Activated CD4-positive, alpha-beta T cell treated with anti-CD3 and anti-CD28 coated beads, Interleukin-2, amount 10 ng/mL, durations not matched to agents 7 days and 5 days (primary cell): ENCODE measurements around the gene KIAA0319L. TPM values are rescaled to one million over a fixed set of nuclear protein-coding genes. Genes with fewer than 3 reads are reported as not detected.

ENCODE experiments used
- CTCF ChIA-PET: fragments of 350-600 bp; sonication (Branson Sonifier 250); formaldehyde crosslinking; loops from one replicate; lab custom pipeline; 2021; ENCODE audit warnings: antibody characterized with exemption; lab: Charles Lee
- POLR2A ChIA-PET: fragments of 350-600 bp; sonication (Branson Sonifier 250); formaldehyde crosslinking; loops from one replicate; lab custom pipeline; 2021; ENCODE audit warnings: antibody characterized with exemption; lab: Charles Lee
- DNase-seq: peaks from one replicate; pipeline ENCODE4 v3.0.0-alpha.2; 2020
- H3K27ac Mint-ChIP-seq: one replicate; pipeline ENCODE4 v1.8.0; 2021; ENCODE audit warnings: mild to moderate bottlenecking, moderate library complexity, mixed read lengths
- H3K27me3 Mint-ChIP-seq: one replicate; pipeline ENCODE4 v1.8.0; 2021; ENCODE audit warnings: mixed read lengths
- H3K36me3 Mint-ChIP-seq: one replicate; pipeline ENCODE4 v1.8.0; 2021; ENCODE audit warnings: low read depth, mixed read lengths
- H3K4me1 Mint-ChIP-seq: one replicate; pipeline ENCODE4 v1.8.0; 2021; ENCODE audit warnings: mixed read lengths
- H3K4me3 Mint-ChIP-seq: one replicate; pipeline ENCODE4 v1.8.0; 2021; ENCODE audit warnings: mild to moderate bottlenecking, moderate library complexity, mixed read lengths
- H3K9me3 Mint-ChIP-seq: one replicate; pipeline ENCODE4 v1.8.0; 2021; ENCODE audit warnings: mixed read lengths
- total RNA-seq, 2 experiments: library from RNA; stranded (reverse); gene quantifications; one replicate each; pipeline ENCODE4 v1.2.3, GENCODE V29; 2021

KIAA0319L gene
- total RNA-seq, 2 experiments from 2014 or later, result 37.6 to 46.3 TPM

DNA sequence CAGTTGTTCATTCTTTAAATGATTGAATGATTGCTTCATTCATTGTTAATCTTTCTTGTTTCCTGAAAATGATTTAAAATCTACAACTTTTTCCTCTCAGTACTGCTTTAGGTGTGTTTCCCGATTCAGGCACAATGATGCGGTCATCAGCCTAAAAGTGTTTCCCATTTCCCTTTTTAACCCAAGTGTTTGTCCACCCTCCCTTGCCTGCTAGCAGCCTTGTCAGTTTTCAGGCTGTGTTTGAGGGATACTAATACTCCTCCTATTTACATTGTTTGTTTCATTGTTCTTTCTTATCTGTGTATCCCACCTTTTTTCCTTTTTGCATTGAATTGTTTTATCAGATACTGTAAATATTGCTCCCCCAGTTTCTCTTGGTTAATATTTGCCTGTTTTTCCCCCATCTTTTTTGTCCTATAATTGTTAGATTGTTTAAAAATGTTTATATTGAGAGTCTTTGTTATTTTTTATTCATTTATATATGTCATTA is 131.1 kb downstream of the KIAA0319L start:
- Mint-ChIP-seq H3K27me3 (no peaks in the 10 kb centered on the region), H3K36me3 (peaks cover 3% of the 10 kb centered on the region), H3K4me3 (no peak overlapping the region), H3K27ac (no peak overlapping the region), H3K9me3 (no peaks in the 10 kb centered on the region), H3K4me1 (peaks cover 1% of the 10 kb centered on the region)
- DNase-seq, result no peak
- ChIA-PET CTCF (no interaction called here), POLR2A (no interaction called here)

DNA sequence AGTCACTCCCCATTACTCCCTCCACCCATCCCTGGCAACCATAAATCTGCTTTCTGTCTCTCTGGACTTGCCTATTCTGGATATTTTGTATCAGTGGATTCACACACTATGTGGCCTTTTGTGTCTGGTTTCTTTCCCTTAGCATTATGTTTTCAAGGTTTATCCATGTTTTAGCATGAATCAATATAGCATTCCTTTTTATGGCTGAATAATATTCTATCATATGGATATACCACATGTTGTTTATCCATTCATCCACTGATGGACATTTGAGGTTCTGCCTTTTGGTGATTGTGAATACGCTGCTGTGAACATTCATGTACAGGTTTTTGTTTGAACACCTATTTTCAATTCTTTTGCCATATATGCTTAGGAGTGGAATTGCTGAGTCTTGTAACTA is 148.3 kb downstream of the KIAA0319L start:
- H3K27me3 Mint-ChIP-seq, result no peaks in the 10 kb centered on the region
- no peaks in the 10 kb centered on the region for H3K4me1 Mint-ChIP-seq
- no peaks in the 10 kb centered on the region for H3K9me3 Mint-ChIP-seq
- peaks cover 28% of the 10 kb centered on the region for H3K36me3 Mint-ChIP-seq
- no peak for DNase-seq
- POLR2A ChIA-PET, result no interaction called here
- CTCF ChIA-PET, result no interaction called here
- H3K4me3 Mint-ChIP-seq, result no peak overlapping the region
- no peak overlapping the region for H3K27ac Mint-ChIP-seq

DNA sequence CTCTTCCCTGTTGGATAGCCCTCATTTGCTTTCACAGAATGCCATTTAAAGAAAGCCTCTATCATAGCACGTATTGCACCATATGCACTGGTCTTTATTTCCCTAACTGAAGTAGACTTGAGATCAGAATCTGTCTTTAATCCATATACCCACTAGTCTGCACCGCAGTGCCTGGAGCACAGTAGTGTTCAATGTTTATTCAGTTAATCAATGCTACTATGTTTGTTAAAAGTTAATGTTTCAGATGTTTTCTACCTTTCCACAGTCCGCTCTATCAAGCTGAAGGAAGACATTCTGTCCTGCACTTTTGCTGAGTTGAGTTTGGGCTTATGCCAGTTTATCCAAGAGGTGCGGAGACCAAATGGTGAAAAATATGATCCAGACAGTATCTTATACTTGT is 149.5 kb downstream of the KIAA0319L start:
- Mint-ChIP-seq H3K27ac (no peak overlapping the region), H3K36me3 (peaks cover 28% of the 10 kb centered on the region), H3K4me1 (no peaks in the 10 kb centered on the region), H3K9me3 (no peaks in the 10 kb centered on the region), H3K4me3 (no peak overlapping the region), H3K27me3 (no peaks in the 10 kb centered on the region)
- ChIA-PET POLR2A (no interaction called here), CTCF (interaction anchor here (1.2 kb wide), 1 partner anchor 145 kb away, joined by 4 read pairs; no protein-coding TSS in a partner anchor)
- no peak for DNase-seq

DNA sequence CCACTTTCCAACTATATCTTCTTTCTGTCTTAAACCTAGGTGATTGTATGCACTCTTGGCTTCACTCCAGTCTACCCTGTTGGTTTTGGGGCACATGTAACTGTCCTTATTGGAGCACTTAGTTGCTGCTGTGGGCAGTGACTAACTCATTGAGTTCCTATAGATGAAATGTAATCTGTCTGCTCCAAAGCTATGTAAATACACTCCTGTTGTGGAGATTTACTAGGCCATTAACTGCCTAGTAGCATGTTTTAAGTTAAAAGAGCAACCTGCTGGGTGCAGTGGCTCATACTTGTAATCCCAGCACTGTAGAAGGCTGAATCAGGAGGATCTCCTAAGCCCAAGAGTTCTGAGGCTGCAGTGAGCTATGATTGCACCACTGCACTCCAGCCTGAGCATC is 151.1 kb downstream of the KIAA0319L start:
- POLR2A ChIA-PET, result no interaction called here
- H3K36me3 Mint-ChIP-seq, result peaks cover 36% of the 10 kb centered on the region
- no peak overlapping the region for H3K4me3 Mint-ChIP-seq
- CTCF ChIA-PET, result interaction anchor here (0.9 to 1.2 kb wide), 2 partner anchors 9 to 12 kb away, joined by 3 to 6 read pairs; no protein-coding TSS in a partner anchor
- no peaks in the 10 kb centered on the region for H3K27me3 Mint-ChIP-seq
- H3K9me3 Mint-ChIP-seq, result no peaks in the 10 kb centered on the region
- H3K4me1 Mint-ChIP-seq, result no peaks in the 10 kb centered on the region
- DNase-seq, result no peak
- no peak overlapping the region for H3K27ac Mint-ChIP-seq

DNA sequence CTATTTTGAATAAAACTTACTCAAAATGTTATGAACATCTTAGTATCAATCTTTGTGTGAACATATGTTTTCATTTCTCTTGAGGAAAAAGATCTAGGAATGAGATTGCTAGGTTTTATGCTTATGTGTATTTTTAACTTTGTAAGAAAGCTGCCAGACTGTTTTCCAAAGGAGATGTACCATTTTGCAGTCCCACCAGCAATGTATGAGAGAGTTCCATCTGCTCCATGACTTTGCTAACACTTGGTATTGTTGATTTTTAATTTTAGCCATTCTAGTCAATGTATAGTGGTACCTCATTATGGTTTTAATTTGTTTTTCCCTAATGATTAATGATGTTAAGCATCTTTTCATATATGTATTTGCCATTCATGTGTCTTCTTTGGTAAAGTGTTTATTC is 156.2 kb downstream of the KIAA0319L start:
- no peak overlapping the region for H3K27ac Mint-ChIP-seq
- POLR2A ChIA-PET, result no interaction called here
- no peak for DNase-seq
- no peaks in the 10 kb centered on the region for H3K4me1 Mint-ChIP-seq
- H3K4me3 Mint-ChIP-seq, result no peak overlapping the region
- no peaks in the 10 kb centered on the region for H3K27me3 Mint-ChIP-seq
- no peaks in the 10 kb centered on the region for H3K9me3 Mint-ChIP-seq
- H3K36me3 Mint-ChIP-seq, result peaks cover 39% of the 10 kb centered on the region
- CTCF ChIA-PET, result no interaction called here

DNA sequence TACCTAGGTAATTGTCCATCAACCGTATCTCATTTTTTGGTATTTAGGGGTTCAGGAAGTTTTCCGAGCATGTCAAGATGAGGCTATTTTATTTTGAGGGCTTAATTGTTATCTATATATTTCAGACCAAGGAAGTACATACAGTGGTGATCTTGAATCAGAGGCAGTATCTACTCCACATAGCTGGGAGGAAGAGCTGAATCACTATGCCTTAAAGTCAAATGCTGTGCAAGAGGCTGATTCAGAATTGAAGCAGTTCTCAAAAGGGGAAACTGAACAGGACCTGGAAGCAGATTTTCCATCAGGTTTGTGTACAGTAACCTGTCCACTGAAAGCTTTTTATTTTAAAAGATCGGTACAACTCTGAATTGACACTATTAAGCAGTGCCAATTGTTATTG is 158.5 kb downstream of the KIAA0319L start:
- DNase-seq, result no peak
- H3K27ac Mint-ChIP-seq, result no peak overlapping the region
- ChIA-PET CTCF (no interaction called here), POLR2A (no interaction called here)
- peaks cover 41% of the 10 kb centered on the region for H3K36me3 Mint-ChIP-seq
- no peak overlapping the region for H3K4me3 Mint-ChIP-seq
- H3K4me1 Mint-ChIP-seq, result no peaks in the 10 kb centered on the region
- H3K27me3 Mint-ChIP-seq, result no peaks in the 10 kb centered on the region
- no peaks in the 10 kb centered on the region for H3K9me3 Mint-ChIP-seq

DNA sequence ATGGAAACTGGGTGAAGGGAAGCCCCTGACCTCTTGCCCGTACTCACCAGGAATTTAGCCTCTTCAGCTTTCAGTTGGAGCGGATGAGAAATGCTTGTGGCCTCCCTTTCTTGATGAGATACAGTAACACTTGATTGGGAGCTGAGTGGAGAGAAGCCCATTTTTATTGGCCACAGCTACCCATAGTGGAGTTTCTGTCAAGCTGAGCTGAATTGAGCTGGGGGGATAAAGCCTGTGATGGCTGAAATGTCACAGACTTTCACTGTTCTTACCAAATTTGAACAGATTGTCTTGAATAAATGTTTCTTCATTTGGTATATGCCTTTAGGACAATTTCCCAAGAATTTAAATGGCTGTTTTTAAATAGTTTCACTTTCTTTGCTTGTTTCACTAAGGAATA is 162.8 kb downstream of the KIAA0319L start:
- POLR2A ChIA-PET, result no interaction called here

DNA sequence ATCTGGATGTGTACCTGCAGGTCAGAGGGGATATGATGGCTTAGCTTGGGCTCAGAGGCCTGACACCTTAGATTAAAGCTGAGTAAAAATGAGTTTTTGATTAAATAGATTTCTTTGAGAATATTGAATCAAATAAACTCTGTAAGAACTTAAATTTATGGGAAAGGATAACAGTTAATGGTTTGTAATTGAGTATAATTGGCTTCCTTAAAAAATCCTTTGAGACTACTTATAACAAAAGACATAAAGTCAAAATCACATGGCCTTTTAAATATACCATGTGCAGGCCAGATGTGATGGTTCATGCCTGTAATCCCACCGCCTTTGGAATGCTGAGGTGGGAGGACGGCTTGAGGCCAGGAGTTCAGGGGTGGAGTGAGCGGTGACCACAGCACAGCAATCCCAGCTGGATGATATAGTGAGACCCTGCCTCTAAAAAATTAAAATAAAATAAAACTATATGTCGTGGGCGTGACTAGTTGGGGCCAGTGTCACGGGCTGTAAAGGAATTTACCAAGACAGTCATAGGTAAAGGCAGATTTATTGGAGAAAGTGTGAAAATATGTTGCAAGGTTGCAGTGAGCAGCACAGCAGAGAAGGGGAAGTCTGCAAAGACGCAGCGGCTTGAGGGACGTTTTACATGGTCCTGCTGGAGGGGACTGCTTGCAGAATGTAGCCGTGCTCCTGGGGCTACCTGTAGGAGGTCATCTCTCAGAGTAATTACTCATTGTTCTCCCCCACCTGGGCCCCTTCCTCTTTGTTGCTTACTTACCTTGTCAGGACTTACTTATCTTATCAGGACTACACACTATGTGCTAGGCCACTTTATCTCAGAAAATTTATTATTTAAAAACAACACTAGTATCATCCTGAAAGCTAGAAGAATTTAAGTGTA is 166.4 kb downstream of the KIAA0319L start:
- H3K27ac Mint-ChIP-seq, result no peak overlapping the region

More for the DNA sequence above, 162.8 kb downstream of the KIAA0319L start:
- DNase-seq, result no peak
- peaks cover 34% of the 10 kb centered on the region for H3K36me3 Mint-ChIP-seq
- no peak overlapping the region for H3K4me3 Mint-ChIP-seq
- CTCF ChIA-PET, result interaction anchor here (0.6 to 1.3 kb wide), 3 partner anchors 11 to 126 kb away, joined by 6 to 7 read pairs (median 6); no protein-coding TSS in a partner anchor
- H3K9me3 Mint-ChIP-seq, result no peaks in the 10 kb centered on the region
- no peaks in the 10 kb centered on the region for H3K27me3 Mint-ChIP-seq
- H3K4me1 Mint-ChIP-seq, result no peaks in the 10 kb centered on the region
- H3K27ac Mint-ChIP-seq, result no peak overlapping the region

DNA sequence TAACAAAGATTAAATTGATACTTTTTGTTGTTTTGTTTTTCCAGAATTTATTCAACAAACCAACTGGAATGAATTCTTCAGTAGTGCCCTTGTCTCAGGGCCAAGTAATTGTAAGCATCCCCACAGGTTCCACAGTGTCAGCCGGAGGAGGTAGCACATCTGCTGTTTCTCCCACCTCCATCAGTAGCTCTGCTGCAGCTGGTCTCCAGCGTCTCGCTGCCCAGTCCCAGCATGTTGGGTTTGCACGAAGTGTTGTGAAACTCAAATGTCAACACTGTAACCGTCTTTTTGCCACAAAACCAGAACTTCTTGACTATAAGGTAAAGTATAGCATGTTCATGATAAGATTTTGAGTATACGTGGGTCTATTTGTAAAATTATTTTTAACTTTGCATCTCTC is 170.2 kb downstream of the KIAA0319L start:
- ChIA-PET POLR2A (no interaction called here), CTCF (no interaction called here)
- Mint-ChIP-seq H3K27ac (no peak overlapping the region), H3K36me3 (peaks cover 24% of the 10 kb centered on the region), H3K4me3 (no peak overlapping the region), H3K9me3 (no peaks in the 10 kb centered on the region), H3K27me3 (no peaks in the 10 kb centered on the region), H3K4me1 (no peaks in the 10 kb centered on the region)
- DNase-seq, result no peak

More for the DNA sequence above, 166.4 kb downstream of the KIAA0319L start:
- H3K4me1 Mint-ChIP-seq, result no peaks in the 10 kb centered on the region
- H3K36me3 Mint-ChIP-seq, result peaks cover 32% of the 10 kb centered on the region
- no peaks in the 10 kb centered on the region for H3K9me3 Mint-ChIP-seq
- H3K4me3 Mint-ChIP-seq, result no peak overlapping the region
- no peaks in the 10 kb centered on the region for H3K27me3 Mint-ChIP-seq
- DNase-seq, result no peak
- CTCF ChIA-PET, result no interaction called here
- POLR2A ChIA-PET, result no interaction called here

DNA sequence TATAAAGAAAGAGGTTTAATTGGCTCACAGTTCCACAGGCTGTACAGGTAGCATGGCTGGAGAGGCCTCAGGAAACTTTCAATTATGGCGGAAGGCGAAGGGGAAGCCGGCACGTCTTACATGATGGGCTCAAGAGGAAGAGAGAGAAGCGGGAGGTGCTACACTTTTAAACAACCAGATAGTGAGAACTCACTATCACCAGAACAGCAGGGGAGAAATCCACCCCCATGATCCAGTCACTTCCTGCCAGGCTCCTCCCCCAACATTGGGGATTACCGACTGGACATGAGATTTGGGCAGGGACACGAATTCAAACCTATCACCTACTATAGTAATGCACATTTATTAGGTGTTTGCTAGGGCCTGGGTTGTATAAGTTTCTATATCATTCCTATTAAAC is 170.9 kb downstream of the KIAA0319L start:
- Mint-ChIP-seq H3K27me3 (no peaks in the 10 kb centered on the region), H3K27ac (no peak overlapping the region), H3K4me1 (no peaks in the 10 kb centered on the region), H3K9me3 (no peaks in the 10 kb centered on the region), H3K36me3 (peaks cover 24% of the 10 kb centered on the region), H3K4me3 (no peak overlapping the region)
- POLR2A ChIA-PET, result no interaction called here
- CTCF ChIA-PET, result no interaction called here
- no peak for DNase-seq

Other genes with a start within 250 kb of the KIAA0319L start
- 10 to 100 TPM; 19.4 to 21.4 TPM for gene NCDN, start 396 bp upstream of the KIAA0319L start, total RNA-seq
- under 1 TPM; 0.42 to 0.65 TPM for gene TFAP2E, start 15.9 kb upstream of the KIAA0319L start, total RNA-seq
- 10 to 100 TPM; 78.6 to 95.7 TPM for gene PSMB2, start 84.1 kb upstream of the KIAA0319L start, total RNA-seq
- gene C1orf216, start 161.5 kb upstream of the KIAA0319L start, total RNA-seq, result 10 to 100 TPM; 13.2 to 14.2 TPM
- 10 to 100 TPM; 68.2 to 80.1 TPM for gene CLSPN, start 212.6 kb upstream of the KIAA0319L start, total RNA-seq